Ramos (cell line): ENCODE measurements around the gene MACF1.
"Not testable (repeated sequence)": the region's sequence is repeated elsewhere in the genome, so short reads cannot be mapped to it uniquely, and the experiment has no call there.

Experiments
- in situ Hi-C: fragments of 300-500 bp; cut with MboI; formaldehyde crosslinking; loops from one replicate; pipeline ENCODE4 v1.14.3; 2022; ENCODE audit warnings: low sequenced_read_pairs; ENCODE audit not compliant: unreplicated experiment

MACF1 gene

DNA sequence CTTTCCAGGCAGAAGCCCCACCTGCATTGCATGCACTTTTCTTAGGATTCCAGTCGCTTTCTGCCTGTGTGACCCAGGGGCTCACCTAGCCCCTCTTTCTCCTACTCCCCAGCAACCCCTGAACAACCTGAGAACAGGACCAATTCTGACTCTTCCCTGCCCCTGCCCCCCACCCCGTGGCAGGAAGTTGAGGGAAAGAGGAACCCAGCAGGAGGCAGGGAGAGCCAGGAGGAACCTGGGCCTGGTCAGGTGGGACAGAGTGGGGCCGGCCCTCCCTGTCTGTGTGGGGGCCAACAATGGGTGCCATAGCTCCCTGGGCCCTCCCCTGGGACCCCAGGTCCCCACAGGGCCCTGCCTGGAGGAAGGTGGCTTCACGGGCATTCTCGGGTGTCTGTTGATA, 293.1 kb downstream of the MACF1 start:
- in situ Hi-C loops: no loop called here

DNA sequence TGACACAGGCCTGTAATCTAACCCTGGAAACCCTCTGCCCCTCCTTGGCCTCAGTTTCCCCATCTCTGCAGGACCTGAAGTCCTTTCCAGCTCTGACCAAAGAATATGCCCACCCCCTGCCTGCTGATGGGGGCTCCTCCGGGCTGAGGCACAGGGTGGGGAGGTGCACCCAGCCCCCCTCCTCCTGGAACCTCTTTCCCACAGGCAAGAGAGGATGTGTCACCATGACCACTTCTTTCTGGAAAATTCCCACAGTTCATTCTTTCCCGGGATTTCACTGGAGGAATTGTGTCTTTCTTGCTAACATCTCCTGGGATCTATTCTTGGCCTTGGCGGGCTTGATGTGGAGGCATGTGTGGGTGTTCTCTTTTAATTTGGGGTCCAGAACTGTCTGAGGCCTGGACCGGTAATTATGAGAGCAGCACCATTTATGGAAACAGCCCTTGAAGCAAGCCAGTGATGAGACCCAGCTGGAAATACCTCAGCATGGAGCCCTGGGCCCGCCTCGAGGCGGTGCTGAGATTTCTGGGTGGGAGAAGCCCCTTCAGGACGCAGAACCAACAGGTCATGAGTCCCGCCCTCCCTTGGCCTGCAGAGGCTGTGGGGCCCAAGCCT, 293.7 kb downstream of the MACF1 start:
- in situ Hi-C loops: not testable (repeated sequence)

DNA sequence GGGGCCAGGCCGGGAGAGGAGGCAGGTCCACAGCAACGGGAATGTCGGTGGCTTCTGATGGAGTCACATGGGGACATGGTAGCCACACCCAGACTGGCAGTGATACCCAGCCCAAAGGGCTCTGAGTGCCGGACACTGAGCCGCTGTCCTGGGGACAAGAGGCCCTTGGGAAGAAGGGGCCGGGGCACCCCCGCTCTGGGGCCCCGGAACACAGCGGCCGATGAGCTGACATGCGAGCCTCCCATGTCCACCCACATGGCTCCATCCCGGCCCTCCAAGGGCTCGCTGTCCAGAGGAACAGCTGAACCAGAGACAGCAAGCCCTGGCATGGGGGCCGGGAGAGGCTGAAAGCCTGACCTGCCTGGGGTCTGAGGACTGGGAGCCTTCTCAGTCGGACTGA, 294.3 kb downstream of the MACF1 start:
- in situ Hi-C loops: not testable (repeated sequence)

DNA sequence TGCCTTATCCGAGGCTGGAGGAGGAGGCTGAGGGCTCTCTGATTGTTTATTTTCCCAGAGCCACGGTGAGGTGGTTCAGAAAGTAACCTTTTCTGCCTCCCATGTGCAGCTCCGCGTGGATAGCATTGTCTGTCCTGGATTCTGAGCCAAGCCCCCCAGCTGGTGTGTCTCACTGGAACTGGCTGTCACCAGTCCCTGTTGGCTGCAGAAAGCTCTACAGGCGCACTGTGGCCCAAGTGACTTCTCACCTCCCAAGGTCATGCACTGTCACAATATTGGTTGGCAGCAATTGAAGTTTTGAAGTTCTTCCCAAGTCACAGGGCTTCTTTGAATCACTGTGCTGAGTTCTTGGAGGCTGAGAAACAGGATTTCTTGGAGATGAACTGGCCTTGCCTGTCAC, 295.2 kb downstream of the MACF1 start:
- in situ Hi-C loops: no loop called here

DNA sequence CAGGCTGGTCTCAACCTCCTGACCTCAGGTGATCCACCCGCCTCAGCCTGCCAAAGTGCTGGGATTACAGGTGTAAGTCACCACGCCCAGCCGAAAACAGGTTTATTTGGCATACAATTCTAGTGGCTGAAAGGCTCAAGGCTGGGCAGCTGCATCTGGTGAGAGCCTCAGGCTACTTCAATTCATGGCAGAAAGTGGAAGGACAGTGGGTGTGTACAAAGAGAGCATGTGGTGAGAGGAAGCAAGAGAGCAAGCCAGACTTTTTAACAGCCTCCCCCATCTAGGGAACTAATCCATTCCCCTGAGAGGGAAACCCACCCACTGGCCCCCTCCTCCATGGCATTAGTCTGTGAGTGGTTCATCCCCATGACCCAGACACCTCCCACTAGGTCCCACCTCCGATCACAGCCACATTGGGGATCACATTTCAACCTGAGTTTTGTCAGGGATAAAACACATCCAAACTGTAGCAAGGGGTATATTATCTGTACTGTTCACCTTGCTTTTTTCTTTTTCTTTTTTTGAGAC, 296.4 kb downstream of the MACF1 start:
- in situ Hi-C loops: no loop called here

DNA sequence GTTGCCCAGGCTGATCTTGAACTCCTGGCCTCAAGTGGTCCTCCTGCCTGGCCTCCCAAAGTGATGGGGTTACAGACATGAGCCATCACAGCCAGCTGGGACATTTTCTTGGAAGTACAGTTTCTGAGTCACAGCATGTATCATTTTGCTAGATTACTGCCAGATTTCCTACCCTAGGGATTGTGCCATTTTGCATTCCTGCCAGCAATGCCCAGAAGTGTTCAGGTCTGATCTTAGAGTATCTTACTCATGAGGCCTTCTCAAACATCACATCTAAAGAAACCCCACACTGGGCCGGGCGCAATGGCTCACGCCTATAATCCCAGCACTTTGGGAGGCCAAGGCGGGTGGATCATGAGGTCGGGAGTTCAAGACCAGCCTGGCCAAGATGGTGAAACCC, 297.2 kb downstream of the MACF1 start:
- in situ Hi-C loops: no loop called here

DNA sequence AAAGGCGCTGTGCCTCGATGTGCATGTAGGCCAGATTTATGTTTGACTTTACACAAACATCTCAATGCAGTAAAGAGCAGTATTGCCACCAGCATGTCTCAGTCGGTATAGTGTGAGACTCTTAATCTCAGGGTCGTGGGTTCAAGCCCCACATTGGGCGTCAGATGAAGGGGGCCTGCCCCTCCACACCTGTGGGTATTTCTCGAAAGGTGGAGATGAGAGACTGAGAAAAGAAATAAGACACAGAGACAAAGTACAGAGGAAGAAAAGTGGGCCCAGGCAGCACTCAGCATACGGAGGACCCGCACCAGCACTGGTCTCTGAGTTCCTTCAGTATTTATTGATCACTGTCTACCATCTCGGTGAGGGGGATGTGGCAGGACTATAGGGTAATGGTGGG, 299.9 kb downstream of the MACF1 start:
- in situ Hi-C loops: not testable (repeated sequence)

DNA sequence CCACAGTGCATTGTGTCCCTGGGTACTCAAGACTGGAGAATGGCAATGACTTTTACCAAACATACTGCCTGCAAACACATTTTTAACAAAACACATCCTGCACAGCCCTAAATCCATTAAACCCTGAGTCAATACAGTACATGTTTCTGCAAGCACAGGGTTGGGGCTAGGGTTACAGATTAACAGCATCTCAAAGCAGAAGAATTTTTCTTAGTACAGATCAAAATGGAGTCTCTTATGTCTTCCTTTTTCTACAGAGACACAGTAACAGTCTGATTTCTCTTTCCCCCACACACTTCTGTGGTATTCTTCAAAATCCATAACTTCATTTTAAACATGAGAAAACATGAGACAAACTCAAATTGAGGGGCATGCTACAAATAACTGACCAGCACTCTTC, 300.8 kb downstream of the MACF1 start:
- in situ Hi-C loops: no loop called here

DNA sequence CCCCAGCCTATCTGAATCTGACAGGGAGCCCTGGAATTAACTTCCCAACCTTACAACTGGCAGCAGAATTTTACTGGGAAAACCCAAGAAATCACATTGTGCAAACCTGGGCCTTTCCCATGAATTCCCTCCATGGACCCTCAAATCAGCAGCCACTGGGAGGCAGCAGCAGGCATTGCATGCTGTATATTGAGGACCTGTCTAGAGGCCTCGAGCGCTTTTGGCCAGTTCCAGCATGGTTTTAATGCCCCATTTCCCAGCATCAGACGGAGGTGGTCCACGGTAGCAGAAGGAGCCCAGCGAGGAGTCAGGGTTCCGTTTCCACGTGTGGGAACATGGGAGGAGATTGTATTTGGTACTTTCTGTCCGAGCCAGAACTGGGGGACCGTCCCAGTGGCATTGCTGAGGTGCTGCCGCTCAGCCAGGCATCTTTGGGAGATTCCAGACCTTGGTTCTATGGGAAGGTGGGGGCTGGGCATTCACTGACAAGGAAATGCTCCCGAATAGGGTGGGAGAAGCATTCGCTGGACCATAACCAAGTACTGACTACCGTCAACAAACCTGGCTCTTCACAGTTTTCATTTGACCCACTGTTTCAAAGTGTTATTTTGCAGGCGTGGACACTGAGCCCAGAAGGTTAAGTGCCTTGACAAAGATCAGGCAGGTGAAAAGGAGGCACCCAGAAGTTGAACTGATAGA, 302.9 kb downstream of the MACF1 start:
- in situ Hi-C loops: no loop called here

DNA sequence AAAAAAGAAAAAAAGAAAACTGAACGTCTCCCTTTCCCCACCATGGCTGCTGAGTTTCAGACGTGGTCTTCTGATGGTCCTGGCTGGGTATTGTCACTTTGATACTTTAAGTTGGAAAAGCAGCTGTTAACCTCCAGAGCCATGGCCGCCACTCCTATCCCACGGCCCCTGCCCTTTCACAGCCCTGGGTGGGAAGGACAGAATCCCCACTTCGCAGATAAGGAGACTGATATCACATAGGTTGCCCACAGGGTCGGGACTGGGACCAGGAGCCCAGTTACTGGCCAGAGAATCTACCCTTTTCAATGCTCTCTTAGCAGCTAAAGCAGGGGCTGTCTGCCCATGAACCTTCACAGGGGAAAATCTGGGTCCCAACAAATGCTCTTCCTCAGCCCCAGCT, 303.8 kb downstream of the MACF1 start:
- in situ Hi-C loops: no loop called here

DNA sequence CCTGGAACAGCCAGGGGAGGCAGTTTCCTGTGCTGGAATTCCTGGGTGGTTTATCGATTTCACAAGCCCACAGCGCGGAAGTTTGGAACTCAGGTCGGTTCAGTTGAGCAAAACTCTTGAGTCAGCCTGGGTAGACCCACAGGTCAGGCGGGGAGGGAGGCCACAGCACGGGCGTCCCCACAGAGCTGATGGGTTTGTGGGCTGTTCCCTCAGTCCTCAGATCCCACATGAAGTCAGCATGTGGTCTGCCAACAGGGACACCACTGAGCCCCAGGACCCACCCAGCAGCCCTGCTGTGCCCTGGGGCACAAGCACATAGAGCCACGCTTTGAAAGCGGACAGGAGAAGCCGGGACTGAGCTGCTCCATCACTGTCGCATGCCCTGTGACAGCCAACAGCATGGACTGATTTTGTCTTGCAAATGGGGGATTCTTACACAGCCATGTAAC, 304.4 kb downstream of the MACF1 start:
- in situ Hi-C loops: no loop called here

DNA sequence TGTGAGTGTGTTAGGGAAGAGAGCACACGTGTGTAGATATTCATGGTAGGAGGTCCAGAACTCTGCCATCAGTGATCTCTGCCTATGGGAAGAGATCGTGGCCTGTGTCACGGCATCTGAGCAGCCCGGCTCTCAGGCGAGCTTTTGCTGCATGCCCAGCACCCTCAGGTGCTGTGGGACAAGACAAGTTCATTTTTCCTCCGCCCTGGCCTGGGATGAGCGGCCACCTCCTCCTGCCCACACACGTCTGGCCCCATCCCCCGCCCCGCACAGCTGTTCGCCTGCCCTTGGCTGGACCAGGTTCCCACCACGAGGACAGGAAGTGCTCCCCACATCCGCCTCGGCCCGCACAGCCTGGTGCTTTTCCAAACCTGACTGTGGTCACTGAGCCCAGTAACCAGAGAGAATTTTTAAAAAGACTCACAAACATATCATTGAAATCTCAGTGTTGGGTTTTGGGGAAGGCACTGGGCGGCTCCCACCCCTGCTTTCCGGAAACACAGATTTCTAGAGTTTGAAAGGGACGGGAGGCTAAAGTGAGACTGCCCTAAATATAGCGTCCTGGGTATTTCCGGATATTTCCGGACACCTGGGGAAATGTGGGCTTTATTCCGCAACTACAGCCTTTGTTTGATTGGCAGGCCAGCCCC, 305.0 kb downstream of the MACF1 start:
- in situ Hi-C loops: loop anchor here (10.0 kb wide), 1 partner anchor 245 kb away; no protein-coding TSS in a partner anchor

DNA sequence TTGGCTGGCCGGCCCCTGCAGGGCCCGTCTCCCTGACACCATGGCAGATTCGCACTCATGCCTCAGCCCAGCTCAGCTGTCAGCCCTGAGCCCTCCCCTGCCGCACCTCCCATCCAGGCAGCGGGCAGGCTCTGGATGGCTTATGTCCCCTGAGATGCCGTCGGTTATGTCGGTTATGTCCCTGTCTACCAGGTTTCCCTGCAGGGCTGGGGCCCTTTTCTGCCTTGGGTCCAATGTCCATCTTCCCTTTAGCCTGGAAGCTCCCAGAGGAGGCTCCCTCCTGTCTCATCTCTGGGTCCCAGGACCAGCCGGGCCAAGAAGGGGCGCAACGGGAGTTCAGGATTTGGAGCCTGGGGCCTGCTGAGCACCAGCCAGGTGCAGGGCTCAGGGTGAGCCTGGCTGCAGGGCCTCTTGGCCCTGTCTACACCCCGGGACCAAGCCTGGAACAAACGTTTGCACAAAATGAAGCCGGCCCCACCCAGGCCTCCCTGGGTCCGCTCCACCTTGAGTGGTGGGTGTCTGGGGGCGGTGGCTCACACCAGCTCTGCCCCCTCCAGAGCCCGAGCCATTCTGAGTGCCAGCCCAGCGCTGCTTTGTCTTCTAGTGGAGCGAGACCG, 306.2 kb downstream of the MACF1 start:
- in situ Hi-C loops: loop anchor here (10.0 kb wide), 1 partner anchor 244 kb away; no protein-coding TSS in a partner anchor

DNA sequence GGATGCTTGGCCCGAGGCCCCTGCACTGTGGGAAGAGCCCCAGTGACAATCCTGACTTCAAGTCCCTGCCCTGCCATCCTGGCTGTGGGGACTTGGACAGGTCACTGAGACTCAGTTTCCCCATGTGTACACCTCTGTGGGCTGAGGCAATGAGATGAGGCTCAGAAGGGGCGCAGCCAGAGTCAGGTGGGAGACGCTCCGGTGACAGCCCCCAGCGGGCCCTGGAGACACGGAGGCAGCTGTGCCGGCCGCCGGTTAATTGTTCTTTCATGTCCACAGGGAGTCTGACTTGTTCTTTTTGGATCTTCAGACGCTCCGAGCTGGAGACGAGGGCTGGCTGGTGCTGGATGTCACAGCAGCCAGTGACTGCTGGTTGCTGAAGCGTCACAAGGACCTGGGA, 307.0 kb downstream of the MACF1 start:
- in situ Hi-C loops: loop anchor here (10.0 kb wide), 1 partner anchor 243 kb away; no protein-coding TSS in a partner anchor

DNA sequence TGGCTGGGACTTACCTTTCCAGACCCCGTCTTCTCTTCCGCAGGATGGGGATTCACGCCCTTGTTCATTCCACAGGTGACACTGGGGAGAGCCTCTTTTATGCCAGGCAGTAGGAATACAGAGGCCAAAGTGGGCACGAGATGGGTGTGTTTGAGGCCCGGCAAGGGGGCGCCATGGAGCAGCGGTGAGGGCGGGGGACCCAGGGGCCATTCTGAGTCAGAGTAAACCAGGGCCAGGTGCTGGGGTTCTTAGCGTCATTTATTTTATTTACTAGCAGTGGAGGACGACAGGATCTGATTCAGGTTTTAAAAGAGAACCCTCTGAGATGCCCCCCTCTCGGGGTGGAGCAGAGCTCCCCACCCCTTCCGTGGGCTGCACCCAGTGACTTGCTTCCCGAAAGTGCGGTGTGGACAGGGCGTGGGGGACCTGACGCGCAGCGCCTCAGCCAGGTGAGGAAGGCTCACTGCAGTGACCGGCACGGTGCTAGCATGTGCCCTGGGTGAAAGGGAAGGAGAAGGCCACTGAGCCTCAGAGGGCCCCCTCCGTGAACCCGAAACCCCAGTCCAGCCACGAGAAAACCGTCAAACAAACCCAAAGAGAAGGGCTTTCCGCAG, 307.8 kb downstream of the MACF1 start:
- in situ Hi-C loops: loop anchor here (10.0 kb wide), 1 partner anchor 242 kb away; no protein-coding TSS in a partner anchor

DNA sequence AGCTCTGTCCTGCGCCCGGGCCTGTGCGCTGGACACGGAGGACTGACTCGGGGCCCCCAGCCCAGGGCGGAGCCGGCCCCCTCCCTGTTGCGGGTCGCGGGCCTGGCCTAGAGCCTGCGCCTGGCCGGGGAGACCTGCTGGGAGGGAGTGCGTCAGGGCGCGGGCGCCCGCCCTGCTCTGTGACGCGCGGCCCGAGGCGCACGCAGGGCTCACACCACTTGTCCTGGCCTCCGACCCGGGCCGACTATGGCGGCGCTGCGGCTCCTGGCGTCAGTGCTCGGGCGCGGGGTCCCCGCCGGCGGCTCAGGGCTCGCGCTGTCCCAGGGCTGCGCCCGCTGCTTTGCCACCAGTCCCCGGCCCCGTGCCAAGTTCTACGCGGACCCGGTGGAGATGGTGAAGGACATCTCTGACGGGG, 310.2 kb downstream of the MACF1 start:
- in situ Hi-C loops: loop anchor here (10.0 kb wide), 1 partner anchor 240 kb away; no protein-coding TSS in a partner anchor

DNA sequence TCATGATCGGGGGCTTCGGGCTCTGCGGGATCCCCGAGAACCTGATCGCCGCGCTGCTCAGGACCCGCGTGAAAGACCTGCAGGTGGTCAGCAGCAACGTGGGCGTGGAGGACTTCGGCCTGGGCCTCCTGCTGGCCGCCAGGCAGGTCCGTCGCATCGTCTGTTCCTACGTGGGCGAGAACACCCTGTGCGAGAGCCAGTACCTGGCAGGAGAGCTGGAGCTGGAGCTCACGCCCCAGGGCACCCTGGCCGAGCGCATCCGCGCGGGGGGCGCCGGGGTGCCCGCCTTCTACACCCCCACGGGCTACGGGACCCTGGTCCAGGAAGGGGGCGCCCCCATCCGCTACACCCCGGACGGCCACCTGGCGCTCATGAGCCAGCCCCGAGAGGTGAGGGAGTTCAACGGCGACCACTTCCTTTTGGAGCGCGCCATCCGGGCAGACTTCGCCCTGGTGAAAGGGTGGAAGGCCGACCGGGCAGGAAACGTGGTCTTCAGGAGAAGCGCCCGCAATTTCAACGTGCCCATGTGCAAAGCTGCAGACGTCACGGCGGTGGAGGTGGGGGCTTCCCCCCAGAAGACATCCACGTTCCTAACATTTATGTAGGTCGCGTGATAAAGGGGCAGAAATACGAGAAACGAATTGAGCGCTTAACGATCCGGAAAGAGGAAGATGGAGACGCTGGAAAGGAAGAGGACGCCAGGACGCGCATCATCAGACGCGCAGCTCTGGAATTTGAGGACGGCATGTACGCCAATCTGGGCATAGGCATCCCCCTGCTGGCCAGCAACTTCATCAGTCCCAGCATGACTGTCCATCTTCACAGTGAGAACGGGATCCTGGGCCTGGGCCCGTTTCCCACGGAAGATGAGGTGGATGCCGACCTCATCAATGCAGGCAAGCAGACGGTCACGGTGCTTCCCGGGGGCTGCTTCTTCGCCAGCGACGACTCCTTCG, 310.9 kb downstream of the MACF1 start:
- in situ Hi-C loops: loop anchor here (10.0 kb wide), 1 partner anchor 239 kb away; no protein-coding TSS in a partner anchor

DNA sequence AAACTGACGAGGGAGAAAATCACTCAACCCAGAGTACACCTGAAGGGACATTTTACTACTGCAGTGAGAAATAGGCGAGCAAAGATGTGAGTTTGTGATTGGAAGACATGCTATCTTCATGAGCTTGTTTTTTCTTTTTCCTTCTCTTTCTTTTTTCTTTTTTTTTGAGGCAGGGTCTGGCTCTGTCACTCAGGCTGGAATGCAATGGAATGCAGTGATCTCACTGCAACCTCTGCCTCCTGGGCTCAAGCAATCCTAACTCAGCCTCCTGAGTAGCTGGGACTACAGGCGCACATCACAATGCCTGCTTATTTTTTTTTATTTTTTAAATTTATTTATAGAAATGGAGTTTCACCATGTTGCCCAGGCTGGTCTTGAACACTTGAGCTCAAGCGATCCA, 312.3 kb downstream of the MACF1 start:
- in situ Hi-C loops: loop anchor here (10.0 kb wide), 1 partner anchor 238 kb away; no protein-coding TSS in a partner anchor

DNA sequence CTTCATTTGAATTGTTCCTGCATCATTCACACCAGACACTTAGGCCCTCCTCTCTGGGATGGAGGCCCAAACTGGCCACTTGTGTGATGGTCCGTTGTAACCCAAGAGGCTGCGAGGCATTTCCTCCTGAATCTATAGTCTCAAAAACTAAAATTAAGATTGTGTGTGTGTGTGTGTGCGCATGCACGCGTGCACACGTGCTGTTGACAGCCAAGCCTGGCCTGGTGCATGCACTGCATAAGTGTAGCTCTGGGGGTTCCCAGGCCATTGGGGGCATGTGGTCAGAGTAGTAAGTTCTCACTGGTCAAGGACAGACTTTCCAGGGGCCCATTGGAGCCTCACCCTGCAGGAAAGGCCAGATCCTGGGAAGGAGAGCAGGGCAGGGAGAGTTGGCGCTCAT, 313.4 kb downstream of the MACF1 start:
- in situ Hi-C loops: loop anchor here (10.0 kb wide), 1 partner anchor 237 kb away; no protein-coding TSS in a partner anchor
